SH-SY5Y (cell line): ENCODE results near the gene FAM20B.

Source experiments
- GATA2 ChIP-seq: IDR thresholded peaks from 2 replicates; pipeline ENCODE4 v1.6.1; 2011; ENCODE audit warnings: mild to moderate bottlenecking, low read depth, low read length
- GATA3 ChIP-seq: IDR thresholded peaks from 2 replicates; pipeline ENCODE4 v1.6.1; 2011; ENCODE audit warnings: low read depth, mild to moderate bottlenecking, low read length, moderate library complexity

FAM20B gene

GRCh38 chr1:179025125-179025974, at the start of gene FAM20B:
Gene FAM20B (plus strand): TSS chr1:179025894. CDS start chr1:179043848, 17,954 bp downstream.
- no peak for TF ChIP-seq GATA2
- TF ChIP-seq GATA3 = no peak

- no peak for TF ChIP-seq GATA3
- TF ChIP-seq GATA2 = no peak
These were observed 49.2 kb upstream of the FAM20B start for GRCh38 chr1:178976541-178976940.

- TF ChIP-seq GATA2 (no peak), GATA3 (no peak)
These were observed 39.5 kb upstream of the FAM20B start for GRCh38 chr1:178986204-178986603.

DNA sequence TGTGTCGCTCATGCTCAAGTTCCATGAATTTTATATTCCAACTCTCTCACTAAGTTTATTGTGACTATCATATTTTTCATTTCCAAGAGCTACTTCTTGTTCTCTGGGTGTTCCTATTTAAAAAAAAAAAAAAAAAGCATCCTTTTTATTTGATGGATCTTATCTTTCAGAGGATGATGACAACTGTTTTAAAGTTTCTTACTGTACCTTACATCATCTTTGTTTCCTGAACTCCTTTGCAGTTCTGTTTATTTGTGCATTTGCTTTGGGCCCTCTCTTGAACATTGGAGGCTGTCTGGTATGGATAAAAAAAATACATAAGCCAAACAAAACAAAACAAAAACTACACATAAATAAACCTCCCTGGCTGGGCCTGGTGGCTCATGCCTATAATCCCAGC, 32.1 kb upstream of the FAM20B start:
- no peak for TF ChIP-seq GATA3
- no peak for TF ChIP-seq GATA2

- no peak for TF ChIP-seq GATA2
- TF ChIP-seq GATA3 = no peak
These were observed 28.3 kb upstream of the FAM20B start for GRCh38 chr1:178997428-178997827.

- TF ChIP-seq GATA3 (no peak), GATA2 (no peak)
These were observed 27.4 kb upstream of the FAM20B start for GRCh38 chr1:178998295-178998694.

DNA sequence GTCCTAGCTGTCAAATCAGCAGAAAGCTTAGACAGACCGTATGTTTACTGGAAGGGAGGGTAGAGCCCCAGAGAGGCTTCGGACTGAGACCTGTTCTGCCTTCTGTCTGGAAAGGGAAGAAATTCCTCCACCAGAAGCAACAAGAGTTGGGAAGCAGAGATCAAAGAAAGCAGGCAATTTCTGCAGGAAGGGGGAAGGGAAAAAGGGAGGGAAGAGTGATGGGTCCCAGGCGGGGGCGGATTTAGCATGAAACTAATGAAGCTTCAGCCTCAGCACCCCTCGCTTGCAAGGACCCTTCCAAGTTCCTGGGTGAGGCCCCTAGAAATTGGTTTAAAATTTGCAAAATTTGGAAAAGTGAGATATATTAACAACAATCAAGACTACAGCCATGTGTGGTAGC, 26.6 kb upstream of the FAM20B start:
- TF ChIP-seq GATA3 (no peak), GATA2 (no peak)

DNA sequence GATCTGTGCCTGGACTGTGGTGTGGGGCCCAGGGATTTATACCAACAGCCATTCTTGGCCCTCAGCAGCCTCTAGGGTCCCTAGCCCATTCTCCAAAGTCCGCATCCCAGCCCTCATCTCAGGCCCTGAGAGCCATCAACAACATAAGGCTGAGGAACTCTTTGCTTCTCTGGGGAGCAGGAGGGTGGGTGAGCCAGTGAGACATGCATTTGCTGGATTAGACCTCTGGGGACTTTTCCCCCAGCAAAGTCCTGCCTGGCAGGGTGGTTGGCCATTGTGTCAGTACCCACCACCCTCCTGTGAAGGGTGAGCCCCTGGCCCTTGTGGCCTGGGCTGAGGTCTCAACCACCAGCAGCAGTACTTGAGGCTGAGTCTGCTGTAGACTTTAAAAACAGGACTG, 24.2 kb upstream of the FAM20B start:
- TF ChIP-seq GATA2 = no peak

DNA sequence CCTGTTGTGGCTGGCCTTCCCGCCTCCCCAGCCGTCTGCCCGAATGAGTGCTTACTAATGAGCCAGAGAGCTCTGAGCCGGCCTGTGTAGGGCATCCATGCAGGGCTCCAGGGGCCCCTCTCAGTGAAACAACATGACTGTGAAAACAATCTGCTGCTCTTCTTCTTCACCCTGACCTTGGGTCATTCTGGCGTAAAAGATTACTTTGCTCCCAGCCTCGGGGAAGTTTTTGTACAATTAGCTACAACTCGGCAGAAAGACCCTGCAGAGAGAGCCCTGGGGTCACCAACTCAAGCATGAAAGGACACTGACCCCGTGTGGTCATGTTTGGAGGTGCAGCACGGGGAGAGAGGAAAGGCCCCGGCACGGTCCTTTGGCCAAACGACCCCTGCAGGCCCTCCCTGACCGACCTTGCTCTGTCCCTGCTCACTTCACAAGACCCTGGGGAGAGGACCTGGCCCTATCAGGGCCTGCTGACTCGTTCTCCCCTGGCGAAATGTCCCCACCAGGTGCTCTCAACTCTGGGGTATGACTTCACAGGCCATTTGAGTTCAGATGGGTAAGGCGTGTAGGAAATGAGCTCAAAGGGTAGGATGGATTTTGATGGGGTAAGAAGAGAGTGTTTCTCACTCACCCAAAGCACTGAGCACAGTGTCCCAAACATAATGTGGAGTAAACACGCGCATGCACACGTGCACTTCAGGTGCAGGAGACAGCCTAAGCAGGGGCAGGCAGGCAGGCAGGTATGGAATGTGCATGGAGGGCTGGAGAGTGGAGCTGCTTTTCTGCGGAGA, 22.9 kb upstream of the FAM20B start:
- TF ChIP-seq GATA3 = no peak
- no peak for TF ChIP-seq GATA2

- no peak for TF ChIP-seq GATA3
- no peak for TF ChIP-seq GATA2
These were observed 22.1 kb upstream of the FAM20B start for GRCh38 chr1:179003512-179004066.

DNA sequence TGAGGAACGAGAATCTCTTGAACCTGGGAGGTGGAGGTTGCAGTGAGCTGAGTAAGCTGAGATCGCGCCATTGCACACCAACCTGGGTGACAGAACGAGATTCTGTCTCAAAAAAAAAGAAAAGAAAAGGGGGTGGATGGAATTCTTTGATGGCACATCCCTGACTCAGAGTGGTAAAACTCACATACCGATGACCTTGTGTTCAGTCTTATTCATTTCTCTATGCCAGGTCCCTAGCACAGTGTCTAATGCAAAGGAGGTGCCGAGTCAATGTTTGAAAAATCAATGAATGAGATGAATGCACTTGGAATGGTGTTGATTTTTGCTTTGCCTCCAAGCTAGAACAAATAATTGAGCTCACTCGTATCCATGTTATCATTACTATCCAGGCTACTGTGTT, 18.5 kb upstream of the FAM20B start:
- TF ChIP-seq GATA2 (no peak), GATA3 (no peak)

DNA sequence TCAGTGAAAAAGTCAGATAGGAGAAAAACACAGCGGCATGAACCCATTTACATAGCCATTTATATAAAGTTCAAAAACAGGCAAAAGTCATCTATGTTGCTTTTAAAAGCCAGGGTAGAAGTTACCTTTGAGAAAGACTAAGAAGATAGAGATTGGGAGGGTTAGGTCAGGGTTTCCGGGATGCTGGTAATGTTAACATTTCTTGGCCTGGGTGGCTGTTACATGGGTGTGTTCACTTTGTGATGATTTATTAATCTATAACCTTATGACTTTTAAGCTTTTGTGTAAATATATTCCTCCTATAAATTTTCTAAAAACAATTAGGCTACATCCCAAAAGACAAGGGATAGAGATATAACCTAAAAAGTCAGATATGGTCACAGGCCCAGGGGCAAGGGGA, 15.0 kb upstream of the FAM20B start:
- TF ChIP-seq GATA2 = no peak
- TF ChIP-seq GATA3 = no peak

GRCh38 chr1:179012038-179012437, 13.7 kb upstream of the FAM20B start:
- TF ChIP-seq GATA2 = no peak
- TF ChIP-seq GATA3 = no peak

DNA sequence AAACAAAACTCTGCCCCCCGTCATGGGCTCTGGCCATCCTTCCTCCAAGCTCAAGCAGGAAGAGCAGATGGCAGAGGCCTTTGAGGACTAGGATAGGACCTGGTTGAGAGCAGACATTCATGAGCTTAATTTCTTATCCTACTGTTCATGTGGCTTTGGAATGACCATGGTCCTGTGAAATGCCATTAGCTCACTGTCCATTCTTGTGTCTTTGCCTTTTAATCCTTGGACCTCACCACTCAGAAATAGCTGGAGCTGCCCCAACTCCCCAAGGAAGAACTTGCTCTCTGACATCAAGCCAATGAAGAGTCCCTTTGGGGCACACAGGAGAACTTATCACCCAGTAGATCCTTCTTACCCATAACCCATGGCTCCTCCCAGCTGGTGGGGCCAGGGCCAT, 11.6 kb upstream of the FAM20B start:
- TF ChIP-seq GATA3 (no peak), GATA2 (no peak)
